Motor neuron (in vitro differentiated cells): ENCODE data around the gene CFAP46. TPM values are rescaled to one million over a fixed set of nuclear protein-coding genes. Genes with fewer than 3 reads are reported as not detected.
A peak's percentile ranks its signal among the peaks of the same experiment; 100 is the strongest.

Experiments
- ATAC-seq, 8 experiments: fragments of 200-7000 bp; cut with Tn5 transposase; replicated peaks in 6 of 8; 2 replicates each; pipeline ENCODE4 v1.8.0; 2021; ENCODE audit warnings: mild to moderate bottlenecking in 8 of 8, moderate library complexity in 8 of 8
- H3K27ac ChIP-seq, 2 donors: fragments of 250-450 bp; sonication (Bioruptor Pico); 2 replicates each; pipeline ENCODE4 v1.9.0; 2021; ENCODE audit warnings: antibody characterized with exemption in 2 of 2, mild to moderate bottlenecking in 2 of 2, moderate library complexity in 1 of 2
- H3K4me1 ChIP-seq, 2 donors: fragments of 250-450 bp; sonication (Bioruptor Pico); replicated peaks in 1 of 2; 2 replicates each; pipeline ENCODE4 v1.6.1; 2021; ENCODE audit warnings: antibody characterized with exemption in 2 of 2, mild to moderate bottlenecking in 2 of 2, moderate library complexity in 1 of 2
- H3K4me3 ChIP-seq, 5 donors: fragments of 250-450 bp; sonication (Bioruptor Pico); 2 replicates each; pipeline ENCODE4 v1.9.0; 2021; ENCODE audit warnings: antibody characterized with exemption in 5 of 5, mild to moderate bottlenecking in 5 of 5, moderate library complexity in 4 of 5
- WGBS, 10 experiments: fragments of 450-650 bp; shearing (Covaris generic); methylation state at CpG; one replicate each; pipeline ENCODE4 v1.0.0; 2022; 5-methylcytosine and 5-hydroxymethylcytosine counted together
- in situ Hi-C, 9 experiments: fragments of 400-800 bp; cut with MboI; loops; one replicate each; pipeline ENCODE4 v1.15.0; 2021; ENCODE audit warnings: low sequenced_read_pairs in 9 of 9, low pct_unique_long_range_greater_than_20kb in 2 of 9; ENCODE audit not compliant: unreplicated experiment in 9 of 9
- total RNA-seq, 8 experiments: library from RNA; unstranded; fragments of 300-600 nt; gene quantifications; 2 replicates each; pipeline versions ENCODE4 v1.2.3 to v1.2.4, GENCODE V29; 2022

The CFAP46 gene
- total RNA-seq, 8 experiments from 2014 or later, result 1.2 to 15.5 (median 2.7) TPM

DNA sequence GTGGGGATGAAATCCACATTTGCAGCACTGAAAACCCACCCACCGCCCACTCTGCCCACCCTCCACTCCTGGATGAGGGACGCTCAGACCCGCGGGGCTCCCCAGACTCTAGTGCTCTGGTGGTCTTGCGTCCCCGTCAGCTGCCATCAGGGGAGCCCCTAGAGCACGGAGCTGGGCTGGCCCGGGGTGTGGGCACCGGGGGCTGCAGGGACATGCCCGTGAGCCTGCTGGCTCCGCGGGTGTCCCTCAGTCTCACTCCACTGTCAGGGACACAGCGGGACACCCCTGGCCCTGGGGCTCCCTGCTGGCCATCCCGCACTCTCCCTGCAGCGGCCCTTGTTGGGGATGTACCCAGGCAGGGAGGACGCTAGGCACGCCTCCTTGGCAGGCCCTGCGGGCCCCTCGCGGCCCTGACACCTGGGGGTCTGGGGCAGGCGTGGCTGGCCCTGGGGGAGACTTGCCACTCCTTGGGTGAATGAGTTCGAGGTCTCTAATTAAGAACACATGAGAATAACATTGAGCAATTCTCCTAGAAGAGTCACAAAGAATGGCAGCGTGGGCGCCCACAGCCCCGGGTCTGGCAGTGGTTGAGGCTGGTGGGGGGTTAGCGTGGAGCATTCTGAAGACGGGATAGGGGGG is 64.2 kb downstream of the CFAP46 start:
- 0 to 100% (median 58%) methylated on average over 1 to 8 of the region's 27 CpGs; no CpG with 5 or more reads in 4 of the 10 experiments for WGBS, 10 experiments
- in situ Hi-C loops, result no loop called here
- Histone ChIP-seq H3K4me3 (no peak overlapping the region), H3K4me1 (peaks cover 10% of the 10 kb centered on the region in 2 donors), H3K27ac (no peak overlapping the region)
- no peak for ATAC-seq

DNA sequence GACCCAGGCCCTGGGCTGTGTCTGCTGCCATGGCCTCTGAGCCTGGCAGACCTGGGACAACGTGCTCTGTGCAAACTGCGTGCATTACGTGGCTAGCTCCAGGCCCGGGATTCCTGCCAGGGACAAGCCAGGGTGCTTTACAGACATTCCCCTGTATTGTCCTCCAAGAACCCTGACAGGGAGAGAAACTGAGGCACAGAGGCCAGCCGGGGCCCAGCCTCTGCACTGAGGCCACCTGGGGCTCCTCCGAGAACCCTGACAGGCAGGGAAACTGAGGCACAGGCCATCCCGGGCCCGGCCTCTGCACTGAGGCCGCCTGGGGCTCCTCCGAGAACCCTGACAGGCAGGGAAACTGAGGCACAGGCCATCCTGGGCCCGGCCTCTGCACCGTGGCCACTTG is 64.9 kb downstream of the CFAP46 start:
- peaks cover 10% of the 10 kb centered on the region in 2 donors for H3K4me1 ChIP-seq
- 40 to 93% (median 47%) methylated on average over 1 to 8 of the region's 12 CpGs; no CpG with 5 or more reads in 5 of the 10 experiments for WGBS, 10 experiments
- in situ Hi-C loops, result no loop called here
- H3K4me3 ChIP-seq, result no peak overlapping the region
- H3K27ac ChIP-seq, result no peak overlapping the region
- no peak for ATAC-seq

DNA sequence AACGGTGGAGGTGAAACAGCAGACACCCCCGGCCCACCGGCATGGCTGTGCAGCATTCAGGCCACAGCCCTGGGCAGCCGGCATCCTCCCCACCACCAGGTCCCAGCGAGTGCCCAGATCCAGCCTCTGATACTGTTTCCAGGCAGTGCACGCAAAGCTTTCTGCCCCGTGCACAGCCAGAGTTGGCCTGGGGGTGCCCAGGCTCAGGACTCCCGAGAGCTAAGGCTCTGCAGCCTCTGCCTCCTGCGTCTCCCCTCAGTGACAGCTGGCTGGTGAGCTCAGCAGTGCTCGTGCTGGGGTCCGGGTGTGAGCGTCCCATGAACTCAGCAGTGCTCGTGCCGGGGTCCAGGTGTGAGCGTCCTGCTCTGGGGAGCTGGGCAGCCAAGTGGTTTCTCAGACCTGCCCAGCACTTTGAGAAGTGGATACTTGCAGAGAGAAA is 65.4 kb downstream of the CFAP46 start:
- in situ Hi-C loops, result no loop called here
- H3K27ac ChIP-seq, result no peak overlapping the region
- no peak for ATAC-seq
- H3K4me1 ChIP-seq, result peaks cover 10% of the 10 kb centered on the region in 2 donors
- H3K4me3 ChIP-seq, result no peak overlapping the region
- WGBS, 10 experiments, result 35 to 86% (median 66%) methylated on average over 1 to 10 of the region's 15 CpGs; no CpG with 5 or more reads in 4 of the 10 experiments

DNA sequence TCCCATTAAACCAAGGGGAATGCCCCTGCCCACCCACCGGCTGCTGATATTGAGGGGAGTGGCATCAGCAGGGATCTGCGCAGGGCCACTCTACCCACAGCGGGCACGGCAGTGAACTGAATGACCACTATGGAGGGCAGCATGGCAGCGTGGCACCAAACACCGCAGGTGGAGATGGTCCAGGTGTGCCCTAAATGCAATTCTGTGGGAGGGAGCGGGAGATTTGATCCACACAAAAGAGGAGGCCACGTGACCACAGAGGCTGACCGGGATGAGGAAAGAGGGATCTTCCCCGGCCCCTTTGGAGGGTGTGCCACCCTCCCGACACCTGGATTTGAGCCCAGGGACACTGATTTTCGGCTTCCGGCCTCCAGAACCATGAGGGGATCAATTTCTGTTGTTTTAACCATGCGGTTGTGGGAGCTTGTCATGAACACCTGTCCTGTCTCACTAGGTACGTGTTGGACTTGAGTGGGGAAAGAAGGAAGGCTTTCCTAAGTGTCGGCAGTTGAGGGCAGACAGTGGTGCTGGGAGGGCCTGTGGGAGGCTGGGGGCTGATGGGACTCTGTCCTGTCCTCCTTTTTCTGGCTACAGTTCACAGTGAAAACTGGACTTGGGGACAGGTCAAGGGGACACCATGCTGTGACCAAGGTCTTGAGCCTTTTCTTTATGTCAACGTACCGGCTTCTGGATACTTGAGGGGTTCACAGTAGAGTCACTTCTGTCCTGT is 66.1 kb downstream of the CFAP46 start:
- H3K27ac ChIP-seq, result no peak overlapping the region
- no peak for ATAC-seq
- in situ Hi-C loops, result no loop called here
- H3K4me3 ChIP-seq, result no peak overlapping the region
- 40 to 100% (median 90%) methylated on average over 1 to 12 of the region's 18 CpGs; no CpG with 5 or more reads in 4 of the 10 experiments for WGBS, 10 experiments
- peaks cover 10% of the 10 kb centered on the region in 2 donors for H3K4me1 ChIP-seq

DNA sequence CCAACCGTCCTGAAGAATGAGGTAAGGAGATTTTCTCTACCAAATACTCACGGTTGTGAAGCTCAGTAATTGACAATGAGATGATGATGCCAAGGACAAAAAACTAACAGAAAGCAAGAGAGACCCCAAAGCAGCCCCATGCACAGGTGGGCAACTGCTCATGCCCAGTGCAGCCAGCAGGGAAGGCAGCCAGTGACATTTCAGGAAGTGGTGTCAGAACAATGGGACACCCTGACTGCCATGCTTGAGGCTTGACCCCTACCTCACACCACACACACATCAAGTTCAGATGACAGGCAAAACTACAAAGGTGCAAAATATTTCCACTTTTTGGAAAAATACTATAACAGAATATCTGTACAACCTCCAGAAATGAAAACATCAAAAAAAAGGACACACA is 66.9 kb downstream of the CFAP46 start:
- 14 to 100% (median 78%) methylated on average over 1 to 2 of the region's 2 CpGs; no CpG with 5 or more reads in 3 of the 10 experiments for WGBS, 10 experiments
- Histone ChIP-seq H3K4me3 (no peak overlapping the region), H3K4me1 (peaks cover 10% of the 10 kb centered on the region in 2 donors), H3K27ac (no peak overlapping the region)
- no peak for ATAC-seq
- in situ Hi-C loops, result no loop called here

DNA sequence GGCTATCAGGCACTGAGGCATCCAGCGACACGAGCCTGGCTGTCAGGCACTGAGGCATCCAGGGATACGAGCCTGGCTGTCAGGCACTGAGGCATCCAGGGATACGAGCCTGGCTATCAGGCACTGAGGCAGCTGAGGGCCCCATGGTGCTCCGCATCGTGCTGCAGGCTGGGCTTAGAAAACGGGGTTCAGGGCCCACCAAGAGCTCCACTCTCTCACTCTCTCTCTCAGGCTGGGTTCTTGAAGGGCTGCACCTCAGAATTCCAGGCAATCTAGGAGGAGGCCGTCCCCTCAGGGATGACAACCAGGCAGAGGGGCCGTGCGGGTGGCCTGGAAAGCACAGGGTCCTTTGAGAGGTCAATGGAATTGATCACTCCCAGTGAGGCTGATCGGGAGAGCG is 69.0 kb downstream of the CFAP46 start:
- Histone ChIP-seq H3K4me1 (no peaks in the 10 kb centered on the region), H3K27ac (no peak overlapping the region), H3K4me3 (no peak overlapping the region)
- ATAC-seq, result no peak
- 28 to 100% (median 72%) methylated on average over 2 to 11 of the region's 12 CpGs; no CpG with 5 or more reads in 3 of the 10 experiments for WGBS, 10 experiments
- in situ Hi-C loops, result no loop called here

DNA sequence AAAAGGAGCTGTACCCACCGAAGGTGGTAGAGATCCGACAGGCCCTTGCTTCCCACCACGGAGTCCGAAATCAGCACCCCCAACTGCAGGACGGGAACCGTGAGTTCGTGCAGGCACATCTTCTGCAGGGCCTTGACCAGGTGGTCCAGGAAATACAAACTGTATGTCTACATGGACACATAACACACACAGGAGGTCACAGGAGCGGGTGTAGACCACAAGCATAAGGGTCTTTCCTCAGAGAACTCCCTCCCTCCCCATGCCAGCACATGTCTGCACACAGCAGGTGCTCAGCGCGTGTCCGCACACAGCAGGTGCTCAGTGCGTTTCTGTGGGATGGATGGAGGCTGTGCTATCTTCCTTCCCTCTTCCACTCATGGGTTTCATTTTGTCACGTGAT is 69.7 kb downstream of the CFAP46 start:
- WGBS, 10 experiments, result 30 to 100% (median 69%) methylated on average over 1 to 12 of the region's 13 CpGs; no CpG with 5 or more reads in 2 of the 10 experiments
- no peak for ATAC-seq
- Histone ChIP-seq H3K27ac (no peak overlapping the region), H3K4me3 (no peak overlapping the region), H3K4me1 (no peaks in the 10 kb centered on the region)
- in situ Hi-C loops, result no loop called here

DNA sequence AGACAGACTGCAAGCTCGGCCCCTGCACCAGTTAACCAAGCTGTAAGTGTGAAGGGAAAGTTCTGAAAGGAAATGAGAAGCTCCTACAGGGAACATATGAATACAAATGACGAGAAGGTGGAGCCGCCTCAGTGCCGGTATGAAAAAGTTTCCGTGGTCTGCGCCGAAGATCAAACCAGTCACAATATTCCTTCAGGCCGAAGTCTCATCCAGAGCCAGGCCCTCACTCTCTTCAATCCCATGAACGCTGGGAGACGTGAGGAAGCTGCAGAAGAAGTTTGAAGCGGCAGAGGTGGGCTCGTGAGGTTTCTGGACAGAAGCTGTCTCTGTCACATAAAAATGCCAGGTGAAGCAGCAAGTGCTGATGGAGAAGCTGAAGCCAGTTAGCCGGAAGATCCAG is 71.9 kb downstream of the CFAP46 start:
- WGBS, 10 experiments, result 55 to 81% (median 78%) methylated on average over 1 to 9 of the region's 13 CpGs; no CpG with 5 or more reads in 4 of the 10 experiments
- in situ Hi-C loops, result no loop called here
- no peak overlapping the region for H3K27ac ChIP-seq

DNA sequence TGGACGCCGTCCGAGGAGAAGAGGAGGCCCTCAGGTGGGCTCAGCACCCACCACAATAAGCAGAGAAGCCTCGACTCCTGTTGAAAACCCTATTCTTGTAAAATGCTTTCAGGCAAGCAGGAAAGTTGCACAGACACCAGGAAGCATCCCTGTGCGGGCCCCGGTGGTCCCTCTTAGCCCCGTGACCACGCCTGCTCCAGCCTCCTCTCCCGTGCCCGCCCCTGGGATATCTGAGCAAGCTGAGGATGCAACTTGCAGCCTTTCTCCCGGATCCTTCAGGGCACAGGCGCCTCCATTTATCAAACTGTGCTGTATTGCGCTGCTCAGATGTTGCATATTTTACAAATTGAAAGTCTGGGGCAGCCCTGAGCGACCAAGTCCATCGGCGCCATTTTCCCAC is 72.7 kb downstream of the CFAP46 start:
- Histone ChIP-seq H3K4me1 (peaks cover 8 to 18% of the 10 kb centered on the region in 2 donors), H3K4me3 (no peak overlapping the region), H3K27ac (no peak overlapping the region)
- WGBS, 10 experiments, result 33 to 92% (median 86%) methylated on average over 1 to 9 of the region's 16 CpGs; no CpG with 5 or more reads in 4 of the 10 experiments
- in situ Hi-C loops, result no loop called here
- no peak for ATAC-seq

More for the DNA sequence above, 71.9 kb downstream of the CFAP46 start:
- H3K4me1 ChIP-seq, result peaks cover 4 to 11% of the 10 kb centered on the region in 2 donors
- no peak for ATAC-seq
- H3K4me3 ChIP-seq, result no peak overlapping the region

DNA sequence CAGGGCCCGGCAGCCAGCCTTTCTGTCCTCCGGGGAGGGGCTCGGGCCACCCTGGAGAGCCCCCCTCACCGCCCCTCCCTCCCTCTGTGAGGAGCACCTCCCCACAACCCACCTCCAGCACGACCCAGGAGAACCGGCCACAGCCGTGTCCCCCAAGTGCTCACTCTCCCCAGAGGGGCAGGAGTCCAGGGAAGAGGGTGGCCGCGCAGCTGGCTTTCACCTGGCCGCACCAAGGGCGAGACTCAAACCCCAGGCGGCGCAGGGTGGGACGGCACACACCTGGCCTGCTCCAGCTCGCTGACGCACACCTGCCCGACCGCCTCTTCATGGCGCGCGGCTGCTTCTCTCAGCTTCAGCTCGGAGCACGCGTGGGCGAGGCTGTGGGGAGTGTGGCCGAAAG is 73.4 kb downstream of the CFAP46 start:
- in situ Hi-C loops, result no loop called here
- ATAC-seq, result no peak
- no peak overlapping the region for H3K4me3 ChIP-seq
- WGBS, 10 experiments, result 73 to 100% (median 90%) methylated on average over 2 to 13 of the region's 26 CpGs; no CpG with 5 or more reads in 6 of the 10 experiments
- H3K4me1 ChIP-seq, result peaks cover 8 to 18% of the 10 kb centered on the region in 2 donors
- no peak overlapping the region for H3K27ac ChIP-seq

DNA sequence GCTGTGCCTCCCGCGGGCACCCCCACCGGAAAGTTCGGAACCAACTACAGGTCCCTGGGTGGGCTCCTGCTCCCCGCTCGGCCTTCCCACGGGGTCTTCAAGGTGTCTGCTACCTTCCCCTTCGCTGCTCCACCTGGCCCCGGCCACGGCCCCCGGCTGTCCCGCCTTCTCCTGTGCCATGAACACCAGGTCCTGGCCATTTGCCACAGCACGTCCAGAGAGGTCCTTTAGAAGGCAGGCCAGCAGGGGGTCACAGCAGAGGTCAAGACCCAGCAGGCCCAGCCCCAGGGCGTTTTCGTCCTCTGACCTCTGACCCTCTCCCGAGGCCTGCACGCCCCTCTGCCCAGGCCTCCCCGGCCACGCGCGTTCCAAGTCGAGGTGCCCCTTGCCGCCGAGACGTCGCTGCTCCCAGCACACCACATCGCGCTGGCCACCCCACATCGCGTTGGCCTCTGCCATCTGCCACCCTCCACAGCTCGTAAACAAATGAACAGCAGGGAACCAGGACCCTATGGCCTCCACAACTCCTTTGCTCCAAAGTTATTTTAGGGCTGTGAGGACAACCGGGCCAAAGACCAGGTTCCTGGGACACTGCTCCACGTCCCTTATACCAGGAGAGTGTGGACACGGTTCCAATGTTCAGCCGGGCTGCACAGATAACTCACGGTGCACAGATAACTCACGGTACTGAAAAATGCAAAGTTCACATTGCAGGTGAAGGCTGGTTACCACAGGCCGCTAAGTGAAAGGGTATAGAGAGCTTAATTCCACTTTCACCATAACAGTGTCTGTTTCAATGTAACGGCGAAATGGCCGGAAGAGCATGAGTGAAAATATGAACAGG is 74.3 kb downstream of the CFAP46 start:
- 43 to 100% (median 79%) methylated on average over 4 to 29 of the region's 41 CpGs; no CpG with 5 or more reads in 2 of the 10 experiments for WGBS, 10 experiments
- H3K4me1 ChIP-seq, result peaks cover 11 to 22% of the 10 kb centered on the region in 2 donors
- in situ Hi-C loops, result no loop called here
- no peak overlapping the region for H3K4me3 ChIP-seq
- no peak overlapping the region for H3K27ac ChIP-seq
- ATAC-seq, result no peak

DNA sequence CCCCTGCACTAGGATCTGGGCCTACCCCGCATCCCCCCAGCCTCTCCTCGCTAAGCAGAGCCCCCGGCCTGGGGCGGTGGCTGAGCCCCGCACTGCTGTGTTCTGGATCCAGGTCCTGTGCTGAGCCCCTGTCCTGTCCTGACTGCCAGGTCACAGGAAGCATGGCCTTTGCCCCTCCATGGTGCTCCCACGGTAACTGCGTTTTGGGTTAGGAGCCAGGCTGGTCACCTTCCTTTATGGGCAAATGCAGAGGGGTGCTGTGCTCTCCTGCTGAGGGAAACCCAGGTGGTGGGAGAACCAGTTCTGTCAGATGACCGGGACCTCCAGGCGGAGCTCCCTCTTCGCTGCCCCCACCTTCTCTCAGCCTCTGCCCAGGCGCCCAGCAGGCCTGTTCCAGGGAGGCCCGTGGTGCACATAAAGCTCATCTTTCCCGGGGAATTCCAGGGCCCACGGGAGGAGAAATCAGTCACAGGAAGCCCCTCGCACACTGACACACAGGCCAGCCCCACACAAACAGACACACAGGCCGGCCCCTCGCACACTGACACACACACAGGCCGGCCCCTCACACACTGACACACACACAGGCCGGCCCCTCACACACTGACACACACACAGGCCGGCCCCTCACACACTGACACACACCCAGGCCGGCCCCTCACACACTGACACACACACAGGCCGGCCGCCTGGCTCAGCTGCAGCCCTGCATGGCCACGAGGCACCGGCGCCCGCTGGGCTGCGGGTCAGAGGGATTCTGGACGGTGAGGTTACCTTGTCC is 75.6 kb downstream of the CFAP46 start:
- ATAC-seq, result peak in 5 of 8 experiments; percentile 9 to 43 (median 26)
- in situ Hi-C loops, result no loop called here

More for the DNA sequence above, 75.6 kb downstream of the CFAP46 start:
- Histone ChIP-seq H3K4me1 (peaks cover 18 to 34% of the 10 kb centered on the region in 2 donors), H3K27ac (no peak overlapping the region), H3K4me3 (no peak overlapping the region)
- 40 to 100% (median 80%) methylated on average over 1 to 8 of the region's 29 CpGs; no CpG with 5 or more reads in 2 of the 10 experiments for WGBS, 10 experiments
